HG02678 (cell line): ENCODE data around the gene CNIH1.
"Not testable (repeated sequence)": the region's sequence is repeated elsewhere in the genome, so short reads cannot be mapped to it uniquely, and the experiment has no call there.

ENCODE experiments used
- ATAC-seq: cut with Tn5 transposase; IDR thresholded peaks from one replicate; pipeline ENCODE4 v1.9.1; 2021; ENCODE audit warnings: mild to moderate bottlenecking, moderate library complexity; ENCODE audit not compliant: unreplicated experiment

Gene CNIH1

GRCh38 chr14:54435500-54435981 lies 5.6 kb downstream of the CNIH1 start:
- ATAC-seq, result no peak

- no peak for ATAC-seq
These were observed 12.6 kb downstream of the CNIH1 start for GRCh38 chr14:54428527-54428926.

- no peak for ATAC-seq
These were observed 13.3 kb downstream of the CNIH1 start for GRCh38 chr14:54427871-54428270.

GRCh38 chr14:54425537-54426274 lies 15.5 kb downstream of the CNIH1 start:
- no peak for ATAC-seq

- no peak for ATAC-seq
These were observed 16.1 kb downstream of the CNIH1 start for GRCh38 chr14:54425068-54425467.

- no peak for ATAC-seq
These were observed 16.7 kb downstream of the CNIH1 start for GRCh38 chr14:54424479-54424901.

GRCh38 chr14:54423991-54424390 lies 17.2 kb downstream of the CNIH1 start:
- no peak for ATAC-seq

- peak; percentile 42 for ATAC-seq
These were observed 20.6 kb downstream of the CNIH1 start for GRCh38 chr14:54420478-54421142.

GRCh38 chr14:54411371-54411770 lies 29.8 kb downstream of the CNIH1 start:
- ATAC-seq, result no peak

- no peak for ATAC-seq
These were observed 31.0 kb downstream of the CNIH1 start for GRCh38 chr14:54410215-54410614.

- not testable (repeated sequence) for ATAC-seq
These were observed 37.7 kb downstream of the CNIH1 start for GRCh38 chr14:54403401-54404005.

- no peak for ATAC-seq
These were observed 41.6 kb downstream of the CNIH1 start for GRCh38 chr14:54399560-54399959.

GRCh38 chr14:54396493-54397335 lies 44.5 kb downstream of the CNIH1 start, which contains the start of gene CDKN3:
Gene CDKN3, plus strand, starts transcription at chr14:54397007. Its CDS starts 62 bp downstream, at chr14:54397069.
- peak; percentile 97 for ATAC-seq

GRCh38 chr14:54396183-54396492 lies 45.0 kb downstream of the CNIH1 start:
- ATAC-seq, result no peak

GRCh38 chr14:54395716-54396115 lies 45.5 kb downstream of the CNIH1 start:
- ATAC-seq, result no peak

- no peak for ATAC-seq
These were observed 45.9 kb downstream of the CNIH1 start for GRCh38 chr14:54395284-54395683.

- no peak for ATAC-seq
These were observed 46.6 kb downstream of the CNIH1 start for GRCh38 chr14:54394596-54394995.

GRCh38 chr14:54392986-54393884 lies 47.9 kb downstream of the CNIH1 start:
- ATAC-seq, result not testable (repeated sequence)

GRCh38 chr14:54392131-54392859 lies 48.9 kb downstream of the CNIH1 start:
- no peak for ATAC-seq
